SIG-M5 (cell line): ENCODE measurements around the gene AFF3.
"Not testable (repeated sequence)": the region's sequence is repeated elsewhere in the genome, so short reads cannot be mapped to it uniquely, and the experiment has no call there.

Experiments used
- DNase-seq: peaks from one replicate; lab custom pipeline; 2025; lab: John Stamatoyannopoulos, UW

Gene AFF3

GRCh38 chr2:99753505-99753904 lies 388.9 kb downstream of the AFF3 start:
- no peak for DNase-seq

GRCh38 chr2:99748344-99748743 lies 394.0 kb downstream of the AFF3 start:
- DNase-seq: no peak

GRCh38 chr2:99747842-99748241 lies 394.5 kb downstream of the AFF3 start:
- DNase-seq: no peak

- DNase-seq: no peak
Measured at GRCh38 chr2:99743146-99743545, 399.2 kb downstream of the AFF3 start.

DNA sequence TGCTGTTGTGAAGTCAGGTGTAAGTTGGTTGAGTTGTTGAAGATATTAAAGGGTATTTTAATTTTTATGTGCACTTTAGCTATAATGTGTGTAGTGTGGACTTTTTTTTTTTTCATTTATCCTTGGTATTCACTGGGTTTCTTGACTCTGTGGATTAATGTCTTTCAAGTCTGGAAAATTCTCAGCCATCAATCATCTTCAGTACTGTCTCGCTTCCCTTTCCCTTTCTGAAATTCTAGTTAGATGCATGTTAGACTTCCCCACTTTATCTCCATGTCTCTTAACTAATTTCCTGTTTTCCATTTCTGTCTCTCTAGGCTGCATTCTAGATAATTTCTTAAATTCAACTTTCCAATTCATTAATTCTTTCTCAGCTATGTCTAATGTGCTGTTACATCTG lies 404.9 kb downstream of the AFF3 start:
- no peak for DNase-seq

- no peak for DNase-seq
Measured at GRCh38 chr2:99735753-99736152, 406.6 kb downstream of the AFF3 start.

- DNase-seq: not testable (repeated sequence)
Measured at GRCh38 chr2:99735314-99735713, 407.1 kb downstream of the AFF3 start.

DNA sequence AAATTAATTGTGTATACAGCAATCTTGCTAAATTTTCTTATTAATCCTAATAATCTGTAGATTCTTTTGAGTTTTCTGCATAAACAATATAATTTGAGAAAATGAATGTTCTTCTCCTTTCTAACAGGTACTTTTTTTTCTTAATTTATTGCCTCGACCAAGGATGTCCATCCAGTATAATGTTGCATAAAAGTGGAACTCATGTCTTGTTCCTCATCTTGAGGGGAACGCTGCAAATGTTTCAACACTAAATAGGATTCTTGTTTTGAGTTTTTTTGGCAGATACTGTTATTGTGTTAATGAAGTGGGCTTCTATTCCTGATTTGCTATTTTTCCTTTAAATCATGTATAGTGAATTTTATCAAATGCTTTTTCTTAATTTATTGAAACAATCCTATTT lies 408.2 kb downstream of the AFF3 start:
- no peak for DNase-seq

GRCh38 chr2:99729104-99730025 lies 413.0 kb downstream of the AFF3 start:
- DNase-seq: no peak

DNA sequence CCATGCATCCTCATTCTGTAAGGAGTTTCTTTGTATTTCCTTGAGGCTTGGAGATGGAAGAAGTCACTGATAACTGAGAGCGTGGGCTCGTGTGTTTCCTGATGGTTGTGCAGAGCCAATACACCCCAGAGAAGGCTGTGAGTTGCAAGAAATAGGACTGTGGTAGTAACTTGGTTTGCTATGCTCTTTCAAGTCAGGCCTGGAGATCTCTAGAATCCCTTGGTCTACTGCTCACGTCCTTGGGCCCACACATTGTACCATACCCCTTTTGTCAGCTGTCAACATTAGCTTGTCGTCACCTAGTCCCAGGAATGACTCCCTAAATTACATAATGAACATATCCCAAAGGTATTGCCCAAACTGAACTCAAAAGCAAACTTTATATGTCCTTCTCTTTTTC lies 414.2 kb downstream of the AFF3 start:
- DNase-seq: no peak

DNA sequence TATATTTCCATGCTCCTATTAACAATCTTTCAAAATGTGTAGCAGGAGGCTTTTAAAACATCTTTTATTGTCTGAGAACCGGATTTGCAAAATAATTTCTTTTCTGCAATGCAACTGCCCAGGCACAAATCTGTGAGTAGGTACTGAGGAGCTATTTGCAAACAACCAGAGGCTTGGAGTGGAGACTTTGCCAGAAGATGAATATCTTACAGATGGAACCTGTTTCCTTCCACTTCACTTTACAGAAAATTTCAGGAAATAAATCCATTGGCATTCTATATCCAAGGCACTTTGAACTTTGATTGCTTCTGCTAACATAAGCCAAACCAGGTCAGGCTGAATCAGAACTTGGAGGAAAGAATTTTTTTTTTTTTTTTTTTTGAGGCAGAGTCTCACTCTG lies 415.2 kb downstream of the AFF3 start:
- no peak for DNase-seq

DNA sequence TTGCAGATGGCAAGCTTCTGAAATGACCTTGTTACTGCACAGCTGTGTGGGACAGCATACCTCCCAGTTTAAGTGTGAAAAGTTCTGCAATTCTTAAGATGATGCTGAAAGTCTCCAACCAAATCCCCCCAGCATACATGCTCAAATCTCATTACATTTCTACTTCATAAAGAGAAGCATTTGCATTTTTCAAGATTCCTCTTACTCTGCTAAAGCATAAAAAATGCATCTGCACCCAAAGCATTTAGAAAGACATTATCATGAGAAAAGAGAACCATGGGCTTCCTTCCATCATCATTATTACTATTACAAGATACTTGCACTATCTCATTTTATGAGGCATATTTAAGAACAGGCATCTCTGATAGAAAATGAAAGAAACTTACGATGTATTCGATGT lies 415.7 kb downstream of the AFF3 start:
- DNase-seq: no peak

- no peak for DNase-seq
Measured at GRCh38 chr2:99725820-99726219, 416.6 kb downstream of the AFF3 start.

DNA sequence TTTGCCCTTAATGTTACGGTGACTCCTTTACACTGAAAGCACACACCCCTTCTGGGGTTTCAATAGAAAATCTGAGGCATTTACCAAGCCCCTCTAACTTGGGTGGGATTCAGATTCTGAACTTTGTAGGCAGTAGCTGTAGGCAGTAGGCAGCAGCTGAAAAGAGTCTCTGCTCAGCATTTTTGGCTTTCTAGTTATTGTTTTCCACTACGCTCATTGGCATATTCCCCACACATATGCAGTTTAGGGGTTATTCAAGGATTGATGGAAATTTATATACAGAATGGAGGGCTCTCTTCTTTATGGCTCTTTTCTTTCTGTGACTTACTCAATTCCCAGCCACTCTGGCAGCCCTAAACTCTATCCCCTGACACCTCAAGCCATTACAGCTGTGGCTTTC lies 419.9 kb downstream of the AFF3 start:
- DNase-seq: no peak

- DNase-seq: no peak
Measured at GRCh38 chr2:99719102-99719501, 423.3 kb downstream of the AFF3 start.

DNA sequence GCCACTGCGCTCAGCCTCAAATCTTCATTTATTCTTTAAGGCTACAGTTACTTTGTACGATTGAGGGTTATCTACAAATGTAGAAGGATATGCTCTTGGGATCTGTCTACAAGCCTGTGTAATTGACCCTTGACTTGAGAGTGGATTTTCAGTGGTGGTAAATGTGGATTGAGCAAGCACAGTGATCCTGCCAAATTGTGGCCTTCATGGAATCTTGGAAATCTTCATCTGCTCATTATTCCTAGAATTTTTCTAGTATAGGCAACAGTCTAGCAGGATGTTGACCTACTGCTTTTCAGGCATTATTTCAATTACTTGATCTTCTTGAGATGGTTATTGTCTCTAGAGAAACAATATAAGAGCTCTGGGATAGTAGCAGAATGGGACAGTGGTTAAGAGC lies 426.4 kb downstream of the AFF3 start:
- DNase-seq: no peak

DNA sequence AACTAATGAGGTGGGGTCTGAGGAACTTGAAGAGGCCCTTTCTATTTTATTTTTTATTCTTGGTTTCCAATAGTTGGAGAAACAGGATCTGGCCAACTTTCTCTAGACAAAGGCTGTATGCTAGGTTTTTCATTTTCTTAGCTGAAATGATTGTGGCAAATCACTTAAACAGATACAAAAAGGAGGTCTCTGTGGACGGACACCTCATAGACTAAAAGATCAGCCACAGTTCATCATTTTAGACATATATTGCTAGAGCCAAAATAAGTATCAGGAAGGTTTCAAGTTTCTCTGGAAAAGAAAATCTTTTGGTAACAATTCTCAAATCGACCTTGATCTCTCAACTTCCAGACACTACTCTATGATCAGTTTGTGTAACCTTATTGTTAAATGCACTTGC lies 428.0 kb downstream of the AFF3 start:
- no peak for DNase-seq

- no peak for DNase-seq
Measured at GRCh38 chr2:99711144-99711543, 431.2 kb downstream of the AFF3 start.

GRCh38 chr2:99710721-99711120 lies 431.7 kb downstream of the AFF3 start:
- no peak for DNase-seq

GRCh38 chr2:99709229-99709628 lies 433.2 kb downstream of the AFF3 start:
- no peak for DNase-seq

GRCh38 chr2:99708231-99708630 lies 434.2 kb downstream of the AFF3 start:
- no peak for DNase-seq

DNA sequence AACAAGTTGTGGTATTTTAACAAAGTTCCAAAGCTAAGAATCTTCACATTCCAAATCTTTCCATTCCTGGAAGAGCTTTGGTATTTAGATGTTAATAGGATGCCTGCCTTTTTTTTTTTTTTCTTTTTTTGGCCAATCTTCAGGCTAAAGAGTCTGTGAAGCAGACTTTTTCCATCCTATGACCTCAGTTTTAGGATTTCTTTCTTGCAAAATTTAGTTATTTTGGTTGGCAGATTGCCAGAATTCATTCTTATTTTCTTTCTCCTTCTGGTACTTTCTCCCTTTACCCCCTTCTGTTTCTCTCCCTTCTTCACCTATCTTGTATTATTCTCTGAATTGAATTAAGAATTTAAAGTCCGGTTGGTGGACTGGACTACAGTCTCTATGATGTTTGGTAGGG lies 434.8 kb downstream of the AFF3 start:
- no peak for DNase-seq

GRCh38 chr2:99706735-99707134 lies 435.7 kb downstream of the AFF3 start:
- DNase-seq: no peak

DNA sequence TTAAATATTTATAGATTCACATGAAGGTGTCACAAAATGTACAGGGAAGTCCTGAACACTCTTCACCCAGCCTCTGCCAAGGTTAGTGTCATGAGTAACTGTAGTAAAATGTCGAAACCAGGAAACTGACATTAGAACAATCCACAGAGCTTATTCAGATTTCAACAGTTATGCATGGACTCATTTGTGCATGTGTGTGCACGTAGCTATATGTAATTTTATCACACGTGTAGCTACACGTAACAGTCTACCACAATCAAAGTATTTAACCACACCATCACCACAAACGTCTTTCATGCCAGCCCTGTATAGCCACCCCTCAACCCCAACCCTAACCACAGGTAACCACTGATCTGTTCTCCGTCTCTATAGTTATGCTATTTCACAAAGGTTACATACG lies 440.9 kb downstream of the AFF3 start:
- no peak for DNase-seq
